Measurements from ENCODE around the gene THEMIS.

DNA sequence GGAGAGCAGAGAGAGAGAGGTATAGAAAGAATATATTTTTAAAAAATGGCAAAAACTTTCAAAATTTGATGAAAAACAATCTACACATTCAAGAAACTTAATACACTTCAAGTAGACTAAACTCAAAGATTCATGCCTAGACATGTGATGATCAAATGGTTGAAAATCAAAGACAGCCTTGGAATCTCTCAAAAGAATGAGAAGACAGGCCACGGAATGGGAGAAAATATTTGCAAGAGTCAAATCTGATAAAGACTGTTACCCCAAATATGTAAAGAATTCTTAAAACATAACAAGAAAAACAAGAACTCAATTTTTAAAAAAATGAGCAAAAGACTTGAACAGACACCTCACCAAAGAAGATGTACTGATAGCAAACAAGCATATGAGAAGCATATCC lies 49.7 kb downstream of the THEMIS start:
- TF ChIP-seq POLR2A (IDR thresholded peaks at IDR 0.05; ENCODE audit: low read length): no peak
- no peak for TF ChIP-seq GATA1 (IDR thresholded peaks at IDR 0.05; ENCODE audit: low read depth, low read length)

Data from erythroblast (primary cell).